Prostate gland (tissue), 2 donors: Measurements from ENCODE around the gene SUMO1.

Source experiments
- CTCF ChIP-seq, 4 experiments: fragments of 200-600 bp in 2 of 4; fragments of 450-650 bp in 2 of 4; sonication (generic) in 2 of 4; IDR thresholded peaks; 1 replicate in 3 of 4; 2 replicates in 1 of 4; pipeline ENCODE4 v1.5.1; 2016 to 2019; ENCODE audit warnings: antibody characterized with exemption in 4 of 4, mild to moderate bottlenecking in 2 of 4, moderate library complexity in 2 of 4
- POLR2A ChIP-seq: fragments of 450-650 bp; IDR thresholded peaks from one replicate; pipeline ENCODE4 v1.6.1; 2016; ENCODE audit warnings: antibody characterized with exemption, mild to moderate bottlenecking

- no peak for TF ChIP-seq POLR2A
- TF ChIP-seq CTCF (IDR thresholded peaks at IDR 0.05), result no peak
These were observed 68.5 kb downstream of the SUMO1 start for GRCh38 chr2:202169832-202170424.
